ENCODE measurements around the gene KCNK7. TPM values are rescaled to one million over a fixed set of nuclear protein-coding genes. Genes with fewer than 3 reads are reported as not detected.

The KCNK7 gene
- total and polyA plus RNA-seq, 8 donors = 0.21 to 2.0 (median 0.48) TPM; not detected in 1

GRCh38 chr11:65604258-65604657, 8.7 kb upstream of the KCNK7 start:
- intact Hi-C loops (cut with DNase I) = no loop called here
- ATAC-seq (no peak), DNase-seq (no peak)
- H3K36me3 ChIP-seq = peaks cover 0 to 97% of the 10 kb centered on the region in 2 donors
- TF ChIP-seq CTCF (IDR thresholded peaks at IDR 0.05) = no peak
- peaks cover 8 to 27% of the 10 kb centered on the region in 2 donors for H3K4me1 ChIP-seq
- no peak overlapping the region for H3K27ac ChIP-seq
- no peaks in the 10 kb centered on the region for H3K27me3 ChIP-seq
- no peak overlapping the region for H3K4me3 ChIP-seq
- H3K9me3 ChIP-seq = no peaks in the 10 kb centered on the region

DNA sequence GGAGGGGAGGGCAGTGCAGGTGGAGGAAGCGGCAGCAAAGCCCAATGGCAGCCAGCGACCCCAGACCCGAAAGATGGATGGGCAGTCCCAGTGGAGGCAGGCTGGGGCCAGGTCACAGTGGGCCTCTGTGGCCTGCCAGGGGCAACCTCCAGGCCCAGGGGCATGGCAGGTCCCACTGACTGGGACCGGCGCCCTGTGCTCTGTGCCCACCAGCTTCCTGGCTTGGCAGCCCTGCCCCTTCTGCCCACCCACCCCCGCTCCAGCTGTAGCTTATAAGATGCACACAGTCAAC, 4.3 kb upstream of the KCNK7 start:
- intact Hi-C loops (cut with DNase I) = loop anchor here in 1 of 2 donors (10.0 kb wide), 1 partner anchor 55 kb away; no protein-coding TSS in a partner anchor
- DNase-seq (no peak), ATAC-seq (no peak)
- TF ChIP-seq CTCF (IDR thresholded peaks at IDR 0.05) = no peak
- Histone ChIP-seq H3K27ac (no peak overlapping the region), H3K36me3 (peaks cover 0 to 84% of the 10 kb centered on the region in 2 donors), H3K9me3 (no peaks in the 10 kb centered on the region), H3K4me3 (no peak overlapping the region), H3K27me3 (no peaks in the 10 kb centered on the region), H3K4me1 (peaks cover 4 to 6% of the 10 kb centered on the region in 2 donors)

GRCh38 chr11:65599216-65599954, 3.8 kb upstream of the KCNK7 start:
- H3K27ac ChIP-seq = no peak overlapping the region
- peaks cover 0 to 79% of the 10 kb centered on the region in 2 donors for H3K36me3 ChIP-seq
- no peak for ATAC-seq
- TF ChIP-seq CTCF (IDR thresholded peaks at IDR 0.05) = no peak
- H3K27me3 ChIP-seq = no peaks in the 10 kb centered on the region
- intact Hi-C loops (cut with DNase I) = loop anchor here in 1 of 2 donors (10.0 kb wide), 1 partner anchor 55 kb away; no protein-coding TSS in a partner anchor
- DNase-seq = no peak
- peaks cover 4 to 11% of the 10 kb centered on the region in 2 donors for H3K4me1 ChIP-seq
- H3K4me3 ChIP-seq = no peak overlapping the region
- no peaks in the 10 kb centered on the region for H3K9me3 ChIP-seq

DNA sequence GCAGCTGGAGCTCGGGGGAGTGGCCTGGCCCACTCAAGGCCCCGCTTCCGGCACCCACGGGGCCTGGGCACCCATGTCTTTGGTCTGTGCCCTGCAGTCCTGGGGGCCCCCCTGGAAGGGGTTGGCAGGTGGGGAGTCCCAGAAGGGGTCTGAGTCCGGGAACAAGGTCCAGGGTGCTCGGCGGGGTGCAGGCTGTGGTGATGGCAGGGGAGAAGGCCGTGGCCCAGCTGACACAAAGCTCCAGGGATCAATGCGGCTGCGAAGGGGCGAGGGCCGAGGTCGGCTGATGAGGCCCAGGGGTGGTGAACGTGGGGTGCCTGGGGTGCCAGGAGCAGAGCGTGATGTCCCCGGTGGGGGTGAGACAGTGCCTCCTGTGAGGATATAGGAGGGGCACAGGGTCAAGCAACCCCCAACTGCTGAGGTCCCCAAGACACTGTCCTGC, 2.7 kb upstream of the KCNK7 start:
- Histone ChIP-seq H3K27me3 (no peaks in the 10 kb centered on the region), H3K9me3 (no peaks in the 10 kb centered on the region), H3K4me1 (peaks cover 4 to 18% of the 10 kb centered on the region in 2 donors), H3K36me3 (peaks cover 0 to 76% of the 10 kb centered on the region in 2 donors), H3K4me3 (no peak overlapping the region), H3K27ac (no peak overlapping the region)
- ATAC-seq (no peak), DNase-seq (no peak)
- TF ChIP-seq CTCF (IDR thresholded peaks at IDR 0.05) = no peak
- intact Hi-C loops (cut with DNase I) = loop anchor here in 1 of 2 donors (10.0 kb wide), 1 partner anchor 53 kb away; no protein-coding TSS in a partner anchor

DNA sequence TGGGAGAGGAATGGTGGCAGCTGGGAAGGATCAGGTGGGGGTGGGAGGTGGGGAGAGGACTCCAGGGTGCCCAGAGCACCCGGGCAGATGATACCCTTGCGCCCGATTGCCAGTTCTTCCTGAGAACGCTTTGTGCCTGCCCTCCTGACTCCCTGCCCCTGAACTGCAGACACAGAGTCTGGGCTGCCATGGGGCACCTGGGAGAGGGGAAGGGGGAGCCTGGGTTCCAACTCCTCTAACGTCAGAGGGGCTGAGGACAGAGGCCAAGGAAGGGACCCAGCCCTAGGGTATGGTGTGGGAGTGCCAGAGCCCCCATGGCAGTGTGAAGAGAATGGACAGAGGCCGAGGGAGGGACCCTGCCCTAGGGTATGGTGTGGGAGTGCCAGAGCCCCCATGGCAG, 920 bp upstream of the KCNK7 start:
- intact Hi-C loops (cut with DNase I) = loop anchor here in 1 of 2 donors (10.0 kb wide), 1 partner anchor 52 kb away; no protein-coding TSS in a partner anchor
- Histone ChIP-seq H3K9me3 (no peaks in the 10 kb centered on the region), H3K36me3 (peaks cover 0 to 78% of the 10 kb centered on the region in 2 donors), H3K27me3 (no peaks in the 10 kb centered on the region), H3K4me3 (no peak overlapping the region), H3K27ac (no peak overlapping the region), H3K4me1 (peaks cover 6 to 29% of the 10 kb centered on the region in 2 donors)
- no peak for DNase-seq
- no peak for TF ChIP-seq CTCF (IDR thresholded peaks at IDR 0.05)
- ATAC-seq = no peak

All from left lung (tissue), 10 donors.